ENCODE results near the gene ZNF106. TPM values are rescaled to one million over a fixed set of nuclear protein-coding genes. Genes with fewer than 3 reads are reported as not detected.

The ZNF106 gene
- total RNA-seq, 6 donors from 2014 or later, result 67.0 to 130 (median 93.0) TPM

- DNase-seq (no peak), ATAC-seq (ENCODE audit: low FRiP score in 2 of 2) (no peak)
- no peaks in the 10 kb centered on the region for H3K9me3 ChIP-seq
- H3K27ac ChIP-seq, result no peak overlapping the region
- no peaks in the 10 kb centered on the region for H3K36me3 ChIP-seq
- no peak for TF ChIP-seq EP300 (IDR thresholded peaks at IDR 0.05)
- TF ChIP-seq, protein P1, sequence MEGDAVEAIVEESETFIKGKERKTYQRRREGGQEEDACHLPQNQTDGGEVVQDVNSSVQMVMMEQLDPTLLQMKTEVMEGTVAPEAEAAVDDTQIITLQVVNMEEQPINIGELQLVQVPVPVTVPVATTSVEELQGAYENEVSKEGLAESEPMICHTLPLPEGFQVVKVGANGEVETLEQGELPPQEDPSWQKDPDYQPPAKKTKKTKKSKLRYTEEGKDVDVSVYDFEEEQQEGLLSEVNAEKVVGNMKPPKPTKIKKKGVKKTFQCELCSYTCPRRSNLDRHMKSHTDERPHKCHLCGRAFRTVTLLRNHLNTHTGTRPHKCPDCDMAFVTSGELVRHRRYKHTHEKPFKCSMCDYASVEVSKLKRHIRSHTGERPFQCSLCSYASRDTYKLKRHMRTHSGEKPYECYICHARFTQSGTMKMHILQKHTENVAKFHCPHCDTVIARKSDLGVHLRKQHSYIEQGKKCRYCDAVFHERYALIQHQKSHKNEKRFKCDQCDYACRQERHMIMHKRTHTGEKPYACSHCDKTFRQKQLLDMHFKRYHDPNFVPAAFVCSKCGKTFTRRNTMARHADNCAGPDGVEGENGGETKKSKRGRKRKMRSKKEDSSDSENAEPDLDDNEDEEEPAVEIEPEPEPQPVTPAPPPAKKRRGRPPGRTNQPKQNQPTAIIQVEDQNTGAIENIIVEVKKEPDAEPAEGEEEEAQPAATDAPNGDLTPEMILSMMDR (IDR thresholded peaks at IDR 0.05), result no peak
- TF ChIP-seq POLR2AphosphoS5 (IDR thresholded peaks at IDR 0.05), result no peak
- TF ChIP-seq POLR2A (IDR thresholded peaks at IDR 0.05), result no peak
- no peak overlapping the region for H3K4me3 ChIP-seq
- WGBS, 2 donors, result 99 to 100% methylated on average over 5 to 6 of the region's 6 CpGs
- no peaks in the 10 kb centered on the region for H3K27me3 ChIP-seq
- H3K4me1 ChIP-seq, result peaks cover 0 to 3% (median under 1%) of the 10 kb centered on the region in 4 donors
These were observed 8.2 kb downstream of the ZNF106 start for GRCh38 chr15:42482701-42483100.

- no peaks in the 10 kb centered on the region for H3K9me3 ChIP-seq
- peaks cover 7 to 21% (median 10%) of the 10 kb centered on the region in 4 donors for H3K4me1 ChIP-seq
- no peak for DNase-seq
- no peak for TF ChIP-seq POLR2AphosphoS5 (IDR thresholded peaks at IDR 0.05)
- TF ChIP-seq EP300 (IDR thresholded peaks at IDR 0.05), result no peak
- TF ChIP-seq, protein P1 (IDR thresholded peaks at IDR 0.05), result no peak
- TF ChIP-seq POLR2A (IDR thresholded peaks at IDR 0.05), result no peak
- H3K27ac ChIP-seq, result peak overlapping the region in 2 of 4 donors; percentile 1 to 2
- WGBS, 2 donors, result 68 to 80% methylated on average over 2 of the region's 2 CpGs
- H3K27me3 ChIP-seq, result no peaks in the 10 kb centered on the region
- H3K36me3 ChIP-seq, result no peaks in the 10 kb centered on the region
- no peak for ATAC-seq (ENCODE audit: low FRiP score in 2 of 2)
- H3K4me3 ChIP-seq, result no peak overlapping the region
These were observed 16.1 kb downstream of the ZNF106 start for GRCh38 chr15:42474827-42475226.

DNA sequence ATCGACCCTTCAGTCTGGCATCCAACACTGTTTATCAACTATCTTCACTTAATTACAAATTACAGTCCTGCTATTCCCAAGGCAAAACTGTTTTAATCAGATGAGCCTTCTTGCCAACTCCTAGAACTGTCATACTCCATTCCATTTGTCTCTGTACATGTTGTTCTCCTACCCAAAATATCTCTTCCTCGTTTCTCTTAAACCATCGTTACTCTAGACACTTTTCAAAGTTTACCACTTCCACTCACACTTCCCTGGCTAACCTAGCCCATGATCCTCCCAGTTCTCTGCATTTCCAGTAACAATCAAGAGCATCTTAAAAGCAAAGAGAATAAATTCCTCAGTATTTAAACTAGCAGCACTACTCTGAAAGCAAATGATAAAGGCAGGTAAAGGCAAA lies 19.9 kb downstream of the ZNF106 start:
- no peak overlapping the region for H3K4me3 ChIP-seq
- no peaks in the 10 kb centered on the region for H3K27me3 ChIP-seq
- ATAC-seq (ENCODE audit: low FRiP score in 2 of 2), result no peak
- DNase-seq, result no peak
- H3K36me3 ChIP-seq, result peaks cover 0 to 12% (median 1%) of the 10 kb centered on the region in 4 donors
- peaks cover 7 to 21% (median 10%) of the 10 kb centered on the region in 4 donors for H3K4me1 ChIP-seq
- no peaks in the 10 kb centered on the region for H3K9me3 ChIP-seq
- no peak for TF ChIP-seq EP300 (IDR thresholded peaks at IDR 0.05)
- TF ChIP-seq, protein P1 (IDR thresholded peaks at IDR 0.05), result no peak
- TF ChIP-seq POLR2AphosphoS5 (IDR thresholded peaks at IDR 0.05), result no peak
- no peak for TF ChIP-seq POLR2A (IDR thresholded peaks at IDR 0.05)
- H3K27ac ChIP-seq, result peak overlapping the region in 3 of 4 donors; percentile 27 to 60 (median 35)
- WGBS, 2 donors, result 37 to 47% methylated on average over 3 of the region's 3 CpGs

GRCh38 chr15:42465520-42466259 lies 25.3 kb downstream of the ZNF106 start:
- Histone ChIP-seq H3K36me3 (peaks cover 0 to 42% (median 11%) of the 10 kb centered on the region in 4 donors), H3K27ac (no peak overlapping the region), H3K4me3 (no peak overlapping the region), H3K27me3 (no peaks in the 10 kb centered on the region), H3K4me1 (peaks cover 0 to 8% (median 2%) of the 10 kb centered on the region in 4 donors), H3K9me3 (no peaks in the 10 kb centered on the region)
- DNase-seq, result no peak
- no peak for ATAC-seq (ENCODE audit: low FRiP score in 2 of 2)
- TF ChIP-seq, protein P1 (IDR thresholded peaks at IDR 0.05), result no peak
- TF ChIP-seq POLR2A (IDR thresholded peaks at IDR 0.05), result no peak
- TF ChIP-seq EP300 (IDR thresholded peaks at IDR 0.05), result no peak
- TF ChIP-seq POLR2AphosphoS5 (IDR thresholded peaks at IDR 0.05), result no peak
- WGBS, 2 donors, result 75 to 79% methylated on average over 8 of the region's 8 CpGs

All from upper lobe of left lung (tissue), 6 donors.